NOMO-1 treated with dmso at 0.1 percent for 144 hours (cell line): ENCODE results near the gene CACNA1C.

ENCODE experiments used
- DNase-seq: peaks from one replicate; lab custom pipeline; 2025; ENCODE audit not compliant: unreplicated experiment; lab: John Stamatoyannopoulos, UW

The CACNA1C gene

GRCh38 chr12:2137711-2138110, 84.9 kb downstream of the CACNA1C start:
- no peak for DNase-seq

- no peak for DNase-seq
Measured at GRCh38 chr12:2138294-2138693, 85.5 kb downstream of the CACNA1C start.

GRCh38 chr12:2138871-2139308, 86.1 kb downstream of the CACNA1C start:
- DNase-seq: no peak

GRCh38 chr12:2139651-2140050, 86.9 kb downstream of the CACNA1C start:
- DNase-seq: no peak

- no peak for DNase-seq
Measured at GRCh38 chr12:2140858-2141519, 88.2 kb downstream of the CACNA1C start.

- DNase-seq: no peak
Measured at GRCh38 chr12:2142068-2142467, 89.3 kb downstream of the CACNA1C start.

- no peak for DNase-seq
Measured at GRCh38 chr12:2144951-2145350, 92.2 kb downstream of the CACNA1C start.

GRCh38 chr12:2145433-2145998, 92.7 kb downstream of the CACNA1C start:
- no peak for DNase-seq

GRCh38 chr12:2147335-2147734, 94.5 kb downstream of the CACNA1C start:
- DNase-seq: no peak

- no peak for DNase-seq
Measured at GRCh38 chr12:2149091-2149490, 96.3 kb downstream of the CACNA1C start.

GRCh38 chr12:2150833-2151232, 98.0 kb downstream of the CACNA1C start:
- DNase-seq: no peak

GRCh38 chr12:2151391-2151790, 98.6 kb downstream of the CACNA1C start:
- no peak for DNase-seq

GRCh38 chr12:2152134-2152533, 99.3 kb downstream of the CACNA1C start:
- DNase-seq: no peak

GRCh38 chr12:2154050-2154449, 101.3 kb downstream of the CACNA1C start:
- no peak for DNase-seq

GRCh38 chr12:2154521-2154920, 101.7 kb downstream of the CACNA1C start:
- no peak for DNase-seq

GRCh38 chr12:2156333-2156732, 103.5 kb downstream of the CACNA1C start:
- DNase-seq: no peak

GRCh38 chr12:2160043-2160442, 107.3 kb downstream of the CACNA1C start:
- DNase-seq: no peak

- no peak for DNase-seq
Measured at GRCh38 chr12:2161473-2161872, 108.7 kb downstream of the CACNA1C start.

GRCh38 chr12:2163177-2163941, 110.6 kb downstream of the CACNA1C start:
- DNase-seq: no peak

- DNase-seq: no peak
Measured at GRCh38 chr12:2165021-2165420, 112.2 kb downstream of the CACNA1C start.

GRCh38 chr12:2165927-2166326, 113.1 kb downstream of the CACNA1C start:
- DNase-seq: no peak

- no peak for DNase-seq
Measured at GRCh38 chr12:2166696-2167095, 113.9 kb downstream of the CACNA1C start.
